KMS-11 (cell line): ENCODE results near the gene KRTAP10-1.

ENCODE experiments used
- H2AFZ ChIP-seq: fragments of 200-600 bp; sonication (generic); 2 replicates; pipeline ENCODE4 v1.6.1; 2016; ENCODE audit warnings: antibody characterized with exemption, mixed run types, low read depth
- H3K27ac ChIP-seq: fragments of 200-600 bp; sonication (generic); 2 replicates; pipeline ENCODE4 v1.6.1; 2016; ENCODE audit warnings: mild to moderate bottlenecking, mixed run types
- H3K27me3 ChIP-seq: fragments of 200-600 bp; sonication (generic); 2 replicates; pipeline ENCODE4 v1.6.1; 2017; ENCODE audit warnings: mild to moderate bottlenecking, low read depth, mixed run types, moderate library complexity; ENCODE audit not compliant: insufficient read depth
- H3K36me3 ChIP-seq: fragments of 200-600 bp; sonication (generic); 2 replicates; pipeline ENCODE4 v1.6.1; 2017; ENCODE audit warnings: mild to moderate bottlenecking, mixed run types; ENCODE audit not compliant: insufficient read depth
- H3K4me1 ChIP-seq: fragments of 200-600 bp; sonication (generic); 2 replicates; pipeline ENCODE4 v1.6.1; 2016; ENCODE audit warnings: mild to moderate bottlenecking, low read depth, mixed run types; ENCODE audit not compliant: poor library complexity, severe bottlenecking
- H3K4me2 ChIP-seq: fragments of 200-600 bp; sonication (generic); 2 replicates; pipeline ENCODE4 v1.7.0; 2016; ENCODE audit warnings: mild to moderate bottlenecking, mixed run types
- H3K4me3 ChIP-seq: fragments of 200-600 bp; sonication (generic); IDR thresholded peaks from 2 replicates; pipeline ENCODE4 v1.6.1; 2017; ENCODE audit warnings: low read depth, low read length, mixed read lengths; ENCODE audit not compliant: insufficient read depth
- H3K79me2 ChIP-seq: fragments of 200-600 bp; sonication (generic); 2 replicates; pipeline ENCODE4 v1.6.1; 2016; ENCODE audit warnings: low read depth, mixed run types; ENCODE audit not compliant: insufficient read depth
- H3K9ac ChIP-seq: fragments of 200-600 bp; sonication (generic); 2 replicates; pipeline ENCODE4 v1.6.1; 2016; ENCODE audit warnings: mild to moderate bottlenecking, mixed run types
- H4K20me1 ChIP-seq: fragments of 200-600 bp; sonication (generic); 2 replicates; pipeline ENCODE4 v1.6.1; 2016; ENCODE audit warnings: mild to moderate bottlenecking, mixed run types; ENCODE audit not compliant: insufficient read depth
- TF ChIP-seq, protein P1 (sequence below): fragments of 200-600 bp; sonication (generic); conservative IDR thresholded peaks from 2 replicates; pipeline ENCODE4 v1.6.1; 2017; ENCODE audit warnings: low read depth, mild to moderate bottlenecking, antibody characterized with exemption, low read length, moderate library complexity, mixed read lengths

KRTAP10-1 gene

DNA sequence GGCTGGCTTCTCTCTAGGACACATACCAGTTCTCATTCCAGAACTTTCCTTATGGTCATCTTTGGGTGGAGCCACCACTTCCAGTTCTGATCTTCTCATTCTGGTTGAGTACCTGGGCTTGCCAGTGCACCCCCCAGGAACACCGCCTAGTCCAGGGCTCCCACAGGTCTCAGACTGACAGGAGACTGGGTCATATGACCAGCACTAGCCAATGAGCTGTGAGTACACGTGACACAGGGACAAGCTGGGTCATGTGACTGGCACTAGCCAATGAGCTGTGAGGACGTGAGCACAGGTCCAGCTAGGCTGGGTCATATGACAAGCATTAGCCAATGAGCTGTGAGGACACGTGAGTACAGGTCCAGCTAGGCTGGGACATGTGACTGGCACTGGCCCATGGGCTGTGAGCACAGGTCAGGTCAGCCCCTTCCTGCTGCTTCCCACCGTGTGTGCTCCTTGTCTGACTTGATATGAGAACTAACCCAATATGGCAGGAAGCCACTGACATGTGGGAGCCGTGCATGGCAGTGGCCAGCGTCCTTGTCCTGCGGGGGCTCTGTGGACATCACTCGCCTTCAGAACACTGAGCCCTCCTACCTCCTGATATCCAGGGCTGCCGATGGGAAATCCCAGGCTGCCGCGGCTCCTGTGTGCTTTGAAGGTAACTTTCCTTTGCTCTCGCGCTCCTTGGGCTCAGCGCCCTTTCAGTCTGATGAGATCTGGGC lies 22.7 kb downstream of the KRTAP10-1 start:
- no peak overlapping the region for H3K4me3 ChIP-seq
- no peaks in the 10 kb centered on the region for H3K4me1 ChIP-seq
- no peaks in the 10 kb centered on the region for H3K36me3 ChIP-seq
- H3K79me2 ChIP-seq = no peaks in the 10 kb centered on the region
- no peak overlapping the region for H3K27ac ChIP-seq
- no peaks in the 10 kb centered on the region for H4K20me1 ChIP-seq
- H3K4me2 ChIP-seq = no peak overlapping the region
- H3K27me3 ChIP-seq = peaks cover 77% of the 10 kb centered on the region
- no peak overlapping the region for H2AFZ ChIP-seq
- H3K9ac ChIP-seq = no peak overlapping the region
- TF ChIP-seq, protein P1, sequence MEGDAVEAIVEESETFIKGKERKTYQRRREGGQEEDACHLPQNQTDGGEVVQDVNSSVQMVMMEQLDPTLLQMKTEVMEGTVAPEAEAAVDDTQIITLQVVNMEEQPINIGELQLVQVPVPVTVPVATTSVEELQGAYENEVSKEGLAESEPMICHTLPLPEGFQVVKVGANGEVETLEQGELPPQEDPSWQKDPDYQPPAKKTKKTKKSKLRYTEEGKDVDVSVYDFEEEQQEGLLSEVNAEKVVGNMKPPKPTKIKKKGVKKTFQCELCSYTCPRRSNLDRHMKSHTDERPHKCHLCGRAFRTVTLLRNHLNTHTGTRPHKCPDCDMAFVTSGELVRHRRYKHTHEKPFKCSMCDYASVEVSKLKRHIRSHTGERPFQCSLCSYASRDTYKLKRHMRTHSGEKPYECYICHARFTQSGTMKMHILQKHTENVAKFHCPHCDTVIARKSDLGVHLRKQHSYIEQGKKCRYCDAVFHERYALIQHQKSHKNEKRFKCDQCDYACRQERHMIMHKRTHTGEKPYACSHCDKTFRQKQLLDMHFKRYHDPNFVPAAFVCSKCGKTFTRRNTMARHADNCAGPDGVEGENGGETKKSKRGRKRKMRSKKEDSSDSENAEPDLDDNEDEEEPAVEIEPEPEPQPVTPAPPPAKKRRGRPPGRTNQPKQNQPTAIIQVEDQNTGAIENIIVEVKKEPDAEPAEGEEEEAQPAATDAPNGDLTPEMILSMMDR = no peak

DNA sequence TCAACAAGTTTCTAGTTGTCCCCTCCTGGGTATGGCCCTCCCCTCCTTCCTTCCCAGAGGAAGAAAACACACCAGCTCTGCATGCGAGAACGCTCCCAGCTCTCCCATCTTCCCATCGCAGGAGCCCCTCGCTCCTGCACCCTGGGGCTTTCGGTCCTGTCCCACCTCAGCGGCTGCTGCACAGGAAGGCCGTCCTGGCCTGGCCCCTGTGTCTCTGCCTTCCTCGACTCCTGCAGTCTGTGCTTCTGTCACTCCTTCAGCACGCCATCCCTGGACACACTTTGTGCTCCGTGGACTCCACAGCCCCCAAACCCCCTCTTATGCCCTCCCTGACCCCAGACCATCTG lies 23.2 kb downstream of the KRTAP10-1 start:
- Histone ChIP-seq H2AFZ (no peak overlapping the region), H3K4me1 (no peaks in the 10 kb centered on the region), H3K27me3 (peaks cover 81% of the 10 kb centered on the region), H3K4me3 (no peak overlapping the region), H3K4me2 (no peak overlapping the region), H4K20me1 (no peaks in the 10 kb centered on the region), H3K79me2 (no peaks in the 10 kb centered on the region), H3K36me3 (no peaks in the 10 kb centered on the region), H3K9ac (no peak overlapping the region), H3K27ac (no peak overlapping the region)
- TF ChIP-seq, protein P1 = no peak

DNA sequence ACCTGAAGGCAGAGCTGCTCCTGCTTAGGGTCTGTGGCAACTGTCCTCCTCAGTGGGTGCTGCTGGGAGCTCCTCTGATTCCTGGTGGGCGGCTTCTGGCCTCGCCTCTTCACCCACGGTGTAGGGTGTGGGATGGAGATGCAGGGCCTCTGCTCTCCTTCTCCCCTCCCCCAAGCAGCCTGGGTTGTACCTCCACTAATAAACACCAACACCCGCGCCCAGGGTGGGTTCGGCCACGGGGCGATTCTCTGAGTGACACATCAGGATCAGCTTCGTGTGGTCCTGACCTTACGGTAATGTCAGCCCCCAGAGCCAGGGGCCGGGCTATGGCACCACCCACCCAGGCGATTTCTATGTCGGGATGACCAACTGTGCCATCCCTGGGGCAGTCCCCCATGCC lies 23.7 kb downstream of the KRTAP10-1 start:
- peaks cover 82% of the 10 kb centered on the region for H3K27me3 ChIP-seq
- H3K4me2 ChIP-seq = no peak overlapping the region
- no peak overlapping the region for H2AFZ ChIP-seq
- no peaks in the 10 kb centered on the region for H3K4me1 ChIP-seq
- TF ChIP-seq, protein P1 = no peak
- no peak overlapping the region for H3K9ac ChIP-seq
- H3K79me2 ChIP-seq = no peaks in the 10 kb centered on the region
- H3K4me3 ChIP-seq = no peak overlapping the region
- no peaks in the 10 kb centered on the region for H4K20me1 ChIP-seq
- H3K36me3 ChIP-seq = no peaks in the 10 kb centered on the region
- no peak overlapping the region for H3K27ac ChIP-seq

DNA sequence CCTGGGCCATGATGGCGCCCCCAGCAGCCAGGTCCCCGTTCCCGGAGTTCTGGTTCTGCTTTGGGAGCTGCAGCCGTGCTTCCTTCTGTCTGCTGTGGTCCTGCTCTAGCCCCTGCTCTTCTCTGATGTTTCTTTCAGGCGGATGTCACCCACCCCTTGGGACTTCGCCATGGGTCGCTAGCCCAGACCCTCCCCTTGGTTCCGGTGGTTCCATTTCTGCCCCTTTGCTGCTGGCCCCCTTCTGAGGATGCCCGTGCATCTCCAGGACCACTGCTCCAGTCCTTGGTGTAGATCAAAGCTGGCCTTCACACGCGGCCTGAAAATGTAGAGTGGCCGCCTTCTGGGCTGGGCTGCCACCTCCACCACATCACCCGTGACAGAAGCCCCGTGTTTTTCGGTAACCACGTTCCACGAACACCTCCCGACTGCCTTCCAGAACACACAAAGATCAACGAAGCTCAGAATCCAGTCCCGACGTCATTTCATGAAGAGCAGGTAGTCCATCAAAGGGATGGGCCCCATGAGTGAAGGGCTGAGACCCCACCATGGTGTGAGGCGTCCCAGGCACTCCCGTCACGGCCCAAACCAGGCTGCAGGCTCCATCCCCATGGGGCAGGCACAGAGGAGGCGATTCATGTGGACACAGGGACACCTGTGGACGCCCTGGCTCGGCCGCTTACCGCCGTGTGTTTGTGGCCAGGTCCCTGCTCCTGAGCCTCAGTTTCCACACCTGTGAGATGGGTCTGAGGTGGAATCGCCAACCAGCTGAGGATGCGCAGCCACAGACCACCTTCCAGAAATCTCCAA lies 24.4 kb downstream of the KRTAP10-1 start:
- Histone ChIP-seq H3K36me3 (no peaks in the 10 kb centered on the region), H3K4me1 (no peaks in the 10 kb centered on the region), H3K4me3 (no peak overlapping the region), H2AFZ (no peak overlapping the region), H3K27ac (no peak overlapping the region), H4K20me1 (no peaks in the 10 kb centered on the region), H3K4me2 (no peak overlapping the region), H3K79me2 (no peaks in the 10 kb centered on the region), H3K9ac (no peak overlapping the region), H3K27me3 (peaks cover 78% of the 10 kb centered on the region)
- TF ChIP-seq, protein P1 = no peak
